Activated T-cell treated with anti-CD3 and anti-CD28 coated beads for 24 hours (primary cell): ENCODE data around the gene CPB2.

Experiments used
- DNase-seq: peaks from one replicate; pipeline ENCODE4 v3.0.0-alpha.2; 2020; ENCODE audit warnings: low read depth

CPB2 gene

DNA sequence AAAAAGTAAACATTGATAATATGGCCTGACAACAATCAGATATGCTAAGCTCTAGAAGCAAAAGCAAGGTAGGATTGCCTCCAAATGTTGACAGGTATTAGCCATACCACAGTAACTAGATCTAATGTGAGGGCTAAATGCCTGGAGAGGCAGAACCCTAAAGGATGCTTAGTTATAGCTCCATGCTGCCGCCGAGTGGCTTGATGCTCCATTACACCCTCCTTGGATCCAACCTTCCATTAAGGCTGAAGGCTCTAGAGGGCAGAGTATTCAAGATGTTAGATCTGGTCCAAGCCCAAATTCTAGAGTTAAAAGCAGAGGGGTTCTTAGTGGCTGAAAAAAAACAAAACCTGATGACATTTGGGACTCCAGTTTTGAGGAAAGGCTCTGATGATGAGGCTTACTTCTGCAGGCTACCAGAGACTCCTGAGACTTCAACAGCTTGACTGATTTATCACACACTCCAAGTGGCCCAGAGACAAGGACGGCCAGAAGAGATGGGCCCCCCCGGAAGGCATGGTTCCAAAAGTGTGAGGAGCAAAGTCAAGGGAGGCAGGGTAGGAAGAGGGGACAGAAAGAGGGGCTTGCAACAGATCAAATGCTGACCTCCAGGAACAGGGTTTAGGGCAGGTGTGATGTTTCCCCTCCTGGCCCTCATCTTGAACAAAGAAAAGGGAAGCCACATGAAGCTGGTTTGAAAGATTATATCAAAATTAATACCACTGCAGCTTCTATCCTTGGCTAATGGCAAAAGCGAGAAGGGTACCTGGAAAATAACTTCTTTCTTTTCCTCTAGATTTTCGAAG is 21.9 kb upstream of the CPB2 start:
- DNase-seq, result peak; percentile 60

DNA sequence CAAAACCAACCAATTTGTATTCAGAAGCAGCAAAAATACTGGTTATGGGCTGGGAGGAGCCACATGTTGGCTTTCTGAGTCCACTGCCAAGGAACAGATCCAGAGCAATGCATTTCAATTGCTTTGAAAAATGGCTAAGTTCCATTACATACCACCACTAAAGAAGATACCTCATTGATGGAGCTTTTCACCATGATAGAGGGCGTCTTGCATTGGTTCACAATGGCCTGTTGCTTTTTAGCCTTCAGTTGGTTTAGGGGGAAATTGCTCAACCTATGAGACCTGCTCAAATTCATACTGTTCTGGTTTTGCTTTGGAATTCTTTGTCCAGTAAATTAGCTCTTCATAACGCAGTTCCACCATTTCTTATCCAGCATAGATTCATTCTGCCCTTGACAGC is 21.2 kb upstream of the CPB2 start:
- DNase-seq, result no peak

DNA sequence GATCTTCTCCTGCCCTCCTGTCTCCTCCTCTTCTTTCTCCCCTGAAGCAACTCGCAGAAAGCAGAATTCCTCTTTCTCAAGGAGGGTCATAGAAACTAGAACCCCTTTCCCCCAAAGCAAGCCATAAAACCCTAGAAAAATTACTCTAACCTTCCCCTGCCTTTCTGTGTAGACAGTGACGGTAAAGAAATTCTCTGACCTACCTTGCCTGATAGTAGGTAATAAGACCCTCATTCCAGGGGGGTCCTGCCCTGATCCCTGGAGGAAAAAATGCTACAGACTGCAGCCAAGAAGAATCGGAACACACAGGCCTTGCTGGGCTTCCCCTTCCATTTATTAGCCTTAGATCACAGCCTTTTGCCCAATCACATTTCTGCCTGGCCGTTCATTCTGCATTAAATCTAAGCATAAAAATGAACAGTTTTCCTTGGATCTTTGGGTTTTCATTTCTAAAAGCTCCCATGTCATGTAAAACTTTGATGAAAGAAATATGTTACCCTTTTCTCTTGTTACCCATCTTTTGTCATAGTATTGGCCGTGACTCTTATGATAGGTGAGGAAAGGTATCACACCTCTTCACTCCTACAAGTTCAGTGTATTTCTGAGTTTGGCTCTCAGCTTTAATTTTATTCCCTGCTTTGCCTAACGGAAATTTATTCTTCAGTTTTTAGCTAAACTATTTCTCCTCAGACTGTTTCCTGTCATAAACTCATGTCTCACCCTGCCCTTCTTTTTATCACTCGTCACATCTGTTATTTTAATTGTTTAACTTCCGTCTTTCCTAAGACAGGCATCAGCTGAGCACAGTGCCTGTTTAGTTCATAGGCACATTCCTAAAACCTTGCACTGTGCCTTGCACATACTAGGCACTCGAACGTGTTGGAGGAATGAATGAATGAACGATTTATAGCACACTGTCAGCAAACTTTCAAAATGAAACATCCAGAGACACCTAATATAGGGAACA is 20.4 kb upstream of the CPB2 start:
- DNase-seq, result no peak

DNA sequence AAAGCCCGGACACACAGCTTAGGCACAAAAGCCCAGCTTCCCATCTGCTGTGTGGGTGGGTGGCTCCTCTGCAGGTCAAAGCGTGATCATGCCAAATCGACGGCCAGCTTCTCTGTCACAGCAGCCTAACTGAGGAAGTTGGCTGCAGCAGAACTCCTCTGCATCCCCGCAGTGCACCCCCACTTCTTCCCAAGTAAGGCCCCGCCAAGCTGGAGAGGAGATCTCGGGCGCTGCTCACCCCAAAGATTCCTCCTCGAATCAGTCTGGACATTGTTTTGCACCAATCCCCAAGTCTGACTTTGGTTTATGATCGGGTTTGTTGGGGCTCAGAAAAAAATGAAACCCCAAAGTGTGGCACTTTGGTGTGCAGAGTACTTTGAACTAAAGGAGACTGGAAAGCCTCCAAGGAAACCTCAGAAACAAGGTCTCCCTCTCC is 19.7 kb upstream of the CPB2 start:
- DNase-seq, result no peak

DNA sequence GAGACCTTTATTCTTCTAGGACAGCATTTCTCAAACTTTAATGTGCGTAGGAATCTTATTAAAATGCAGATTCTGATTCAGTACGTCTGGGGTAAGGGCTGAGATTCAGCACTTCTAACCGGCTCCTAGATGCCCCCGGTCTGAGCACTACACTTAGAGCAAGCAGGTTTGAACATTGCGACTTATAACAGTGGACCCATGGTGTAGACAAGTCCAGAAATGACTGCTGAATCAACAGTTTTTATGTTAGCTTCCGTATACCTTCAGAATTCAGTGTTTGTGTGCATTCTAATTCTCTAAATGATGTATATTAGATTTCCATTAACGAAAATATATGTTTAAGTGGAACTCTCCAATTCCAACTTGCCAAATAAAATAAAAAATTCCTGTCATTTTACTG is 17.5 kb upstream of the CPB2 start:
- DNase-seq, result no peak

DNA sequence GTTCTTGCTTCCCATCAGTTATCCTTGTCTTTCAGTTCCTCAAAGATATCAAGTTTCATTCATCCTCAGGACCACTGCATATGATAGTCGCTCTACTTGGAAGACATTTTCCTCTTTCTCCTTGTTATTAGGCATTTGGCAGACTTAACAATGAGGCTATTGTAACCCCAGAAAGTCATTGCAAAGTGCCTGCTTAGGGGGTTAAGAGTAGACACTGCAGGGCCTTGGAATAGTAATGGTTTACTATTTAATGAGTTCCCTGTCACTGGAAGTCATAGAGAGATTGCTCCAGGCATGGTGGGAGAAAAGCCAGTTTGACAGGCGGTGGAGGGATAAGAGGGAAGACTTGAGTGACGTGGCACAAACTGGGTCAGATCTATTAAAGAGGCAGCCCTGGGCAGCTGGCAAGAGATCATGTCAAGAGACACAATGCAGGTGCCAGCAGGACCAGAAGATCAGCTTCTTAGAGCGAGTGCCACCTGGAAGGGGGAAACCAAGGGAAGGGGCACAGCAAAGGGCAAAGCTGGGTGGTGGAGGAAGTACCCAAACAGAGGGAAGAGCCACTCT is 16.8 kb upstream of the CPB2 start:
- no peak for DNase-seq

DNA sequence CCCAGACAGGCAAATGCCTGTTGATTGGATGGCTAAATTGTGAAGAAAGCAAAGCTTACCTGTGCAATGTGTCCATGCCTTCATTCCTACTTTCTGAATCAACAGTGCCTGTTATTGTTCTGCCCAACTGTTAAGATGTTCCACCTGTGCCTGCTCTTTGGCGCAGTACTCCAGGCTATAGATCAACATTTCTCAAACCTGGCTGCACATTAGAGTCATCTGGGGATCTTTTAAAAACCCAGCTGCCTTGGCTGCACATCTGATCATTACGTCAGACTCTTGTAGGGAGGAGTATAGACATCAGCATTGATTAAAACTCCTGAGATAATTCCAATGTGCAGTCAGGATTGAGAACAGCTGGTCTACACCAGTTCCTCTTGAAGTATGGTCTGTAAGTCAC is 16.2 kb upstream of the CPB2 start:
- no peak for DNase-seq

DNA sequence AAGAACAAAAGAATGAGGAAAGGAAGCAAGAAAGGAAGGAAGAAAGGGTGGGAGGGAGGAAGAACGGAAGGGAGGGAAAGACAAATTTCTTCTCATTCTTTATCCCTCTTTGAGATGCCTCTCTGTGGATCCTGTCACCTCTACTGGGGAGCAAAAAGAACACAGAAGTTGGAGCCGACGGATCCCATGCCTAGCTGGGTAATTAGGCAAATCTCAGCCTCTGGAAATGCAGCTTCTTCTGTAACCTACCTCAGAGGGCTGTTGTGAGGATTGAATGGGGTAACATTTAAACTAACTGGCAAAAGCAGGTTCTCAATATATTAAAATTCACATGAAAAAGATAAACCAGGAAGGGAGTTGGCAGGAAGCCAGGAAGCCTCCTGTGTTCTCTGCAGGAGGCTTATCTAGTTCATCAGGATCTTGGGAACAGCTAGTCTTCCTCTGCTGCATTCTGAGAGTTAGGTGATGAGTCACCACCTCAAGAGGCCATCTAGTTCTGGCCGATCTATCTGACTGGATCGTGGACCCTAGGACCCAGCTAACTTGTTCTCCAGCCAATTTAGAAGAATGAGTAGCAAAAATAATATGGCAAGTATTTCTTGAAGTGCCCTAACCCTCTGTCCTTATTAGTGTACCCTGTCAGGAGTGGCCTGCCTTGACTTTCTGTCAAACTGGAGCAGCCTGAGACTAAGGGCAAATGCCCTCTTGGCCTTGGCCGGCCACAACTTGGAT is 15.2 kb upstream of the CPB2 start:
- DNase-seq, result no peak

DNA sequence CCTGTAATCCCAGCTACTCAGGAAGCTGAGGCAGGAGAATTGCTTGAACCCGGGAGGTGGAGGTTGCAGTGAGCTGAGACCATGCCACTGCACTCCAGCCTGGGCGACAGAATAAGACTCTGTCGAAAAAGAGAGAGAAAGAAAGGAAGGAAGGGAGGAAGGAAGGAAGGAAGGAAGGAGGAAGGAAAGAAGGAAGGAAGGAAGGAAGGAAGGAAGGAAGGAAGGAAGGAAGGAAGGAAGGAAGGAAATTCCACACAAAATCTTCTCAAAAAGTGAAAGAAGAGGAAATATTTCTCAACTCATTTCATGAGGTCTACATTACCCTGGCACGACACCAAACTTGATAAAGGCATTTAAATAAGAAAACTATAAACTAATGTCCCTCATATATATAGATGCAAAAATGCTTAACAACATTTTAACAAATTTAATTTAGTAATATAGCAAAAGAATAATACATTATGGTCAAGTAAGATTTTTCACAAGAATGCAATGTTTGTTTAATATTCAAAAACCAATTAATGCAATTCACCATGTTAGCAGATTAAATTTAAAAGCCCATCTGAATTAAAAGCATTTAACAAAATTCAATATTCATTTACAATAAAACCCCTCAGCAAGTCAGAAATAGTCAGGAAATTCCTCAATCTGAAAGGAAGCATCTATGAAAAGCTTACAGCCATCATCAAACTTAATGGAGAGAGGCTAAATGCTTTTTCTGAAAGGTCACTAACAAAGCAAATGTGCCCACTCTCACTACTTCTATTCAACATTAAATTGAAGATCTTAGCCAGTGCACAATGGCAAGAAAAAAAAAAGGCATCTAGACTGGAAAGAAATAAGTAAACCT is 12.0 kb upstream of the CPB2 start:
- no peak for DNase-seq

DNA sequence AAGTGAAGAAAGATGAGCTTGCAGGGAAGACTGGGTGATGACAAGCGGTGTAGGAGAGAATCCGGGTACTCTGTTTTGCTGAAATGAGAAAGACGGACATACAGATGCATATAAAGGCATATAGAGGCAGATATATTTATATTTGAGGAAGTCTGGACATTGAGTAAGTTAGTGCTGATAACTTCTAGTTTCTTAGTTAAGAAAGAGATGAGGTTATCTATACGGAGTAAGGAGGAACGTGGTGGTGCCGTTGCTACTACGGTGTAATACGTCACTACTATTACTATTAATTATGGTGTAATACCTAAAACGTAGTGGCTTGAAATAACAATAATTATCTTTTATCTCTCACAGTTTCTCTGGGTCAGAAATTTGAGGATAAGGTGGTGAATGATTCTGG is 9.8 kb upstream of the CPB2 start:
- no peak for DNase-seq

DNA sequence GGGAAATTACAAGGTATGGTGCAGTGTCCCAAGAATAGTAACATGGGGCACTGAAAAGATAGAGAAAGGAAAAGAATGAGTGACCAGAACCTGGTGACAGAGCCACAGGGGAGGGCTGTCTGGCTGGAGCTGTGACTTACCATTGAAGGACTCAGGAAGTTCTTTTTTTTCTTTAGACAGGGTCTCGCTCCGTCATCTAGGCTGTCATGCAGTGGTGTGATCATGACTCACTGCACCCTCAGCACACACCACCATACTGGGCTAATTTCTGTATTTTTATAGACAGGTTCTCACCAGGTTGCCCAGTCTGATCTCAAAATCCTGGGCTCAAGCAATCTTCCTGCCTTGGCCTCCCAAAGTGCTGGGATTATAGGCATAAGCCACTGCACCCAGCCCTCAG is 8.8 kb upstream of the CPB2 start:
- no peak for DNase-seq

DNA sequence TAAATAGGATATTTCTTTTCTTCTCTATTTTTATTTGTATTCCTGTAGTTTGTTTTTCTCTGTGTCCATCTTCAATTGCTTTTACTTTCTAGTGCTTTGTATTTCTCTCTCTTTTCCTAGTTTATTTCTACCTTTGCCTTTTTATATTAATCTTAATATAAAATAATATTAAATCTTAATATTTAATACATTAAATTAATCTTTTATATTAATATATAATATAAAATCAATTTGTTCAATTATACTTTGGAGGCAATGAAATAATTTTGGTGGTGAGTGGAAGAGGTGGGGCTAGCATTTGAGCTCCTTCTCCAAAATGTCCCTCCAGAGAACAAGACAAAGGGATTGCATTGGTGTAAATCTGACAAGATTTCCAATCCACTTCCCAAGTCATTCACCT is 6.3 kb upstream of the CPB2 start:
- DNase-seq, result no peak

DNA sequence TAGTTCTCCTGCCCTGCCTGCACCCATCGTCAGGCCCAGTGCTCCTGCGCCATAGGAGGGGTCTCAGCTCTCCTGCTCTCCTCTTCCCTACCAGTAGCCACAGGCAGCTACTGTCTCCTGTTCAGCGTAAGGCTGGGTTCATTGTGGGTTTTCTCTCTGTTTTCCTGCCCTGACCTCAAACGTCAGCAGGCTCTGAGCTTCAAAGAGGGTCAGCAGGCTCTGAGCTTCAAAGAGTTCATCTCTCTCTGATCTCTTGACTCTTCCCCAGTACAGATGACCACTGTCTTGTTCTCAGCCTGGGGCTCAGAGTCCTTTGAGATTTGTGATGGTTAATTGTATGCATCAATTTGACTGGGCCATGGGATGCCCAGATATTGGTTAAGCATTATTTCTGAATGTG is 4.6 kb upstream of the CPB2 start:
- no peak for DNase-seq

DNA sequence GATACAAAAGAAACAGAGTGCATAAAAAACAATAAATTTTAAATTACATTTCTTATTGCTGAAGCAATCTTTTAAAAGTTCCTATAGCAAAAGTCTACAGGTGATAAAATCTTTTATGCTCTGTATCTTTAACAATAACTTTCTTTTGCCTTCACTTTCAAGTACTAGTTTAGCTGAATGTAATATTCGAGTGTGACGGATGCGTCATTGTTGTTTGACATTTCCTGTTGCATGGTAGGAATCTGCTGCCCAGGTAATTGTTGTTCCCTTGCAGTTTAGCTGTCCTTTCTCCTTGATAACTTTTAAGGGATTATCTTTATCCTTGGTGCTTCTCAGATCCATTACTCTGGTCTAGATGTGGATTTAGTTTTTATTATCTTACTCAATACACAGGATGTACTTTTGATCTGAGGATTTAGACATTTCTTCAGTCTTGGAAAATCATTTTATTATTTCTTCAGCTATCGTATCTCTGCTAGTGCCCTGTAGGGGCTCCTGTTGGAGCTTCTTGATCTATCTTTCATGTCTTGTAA is 2.1 kb upstream of the CPB2 start:
- DNase-seq, result no peak

DNA sequence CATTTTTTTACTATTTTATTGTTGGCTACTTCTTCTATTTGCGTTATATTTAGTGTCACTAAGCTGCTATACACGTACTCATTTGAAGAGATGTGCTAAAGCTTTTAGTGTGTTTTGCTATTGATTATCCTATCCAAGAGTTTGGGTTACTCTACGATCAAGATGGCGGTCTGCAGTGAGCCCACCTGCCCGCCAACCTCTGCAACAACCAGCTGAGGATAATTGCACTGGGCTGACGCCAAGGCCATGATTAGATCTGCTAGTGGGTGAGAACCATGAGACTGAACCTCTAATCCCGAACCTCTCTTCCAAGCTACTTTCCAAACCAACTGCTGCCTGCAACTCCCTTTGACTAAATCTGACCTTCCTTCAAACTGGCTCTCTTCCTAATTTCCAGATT is 1.8 kb downstream of the CPB2 start:
- DNase-seq, result no peak

DNA sequence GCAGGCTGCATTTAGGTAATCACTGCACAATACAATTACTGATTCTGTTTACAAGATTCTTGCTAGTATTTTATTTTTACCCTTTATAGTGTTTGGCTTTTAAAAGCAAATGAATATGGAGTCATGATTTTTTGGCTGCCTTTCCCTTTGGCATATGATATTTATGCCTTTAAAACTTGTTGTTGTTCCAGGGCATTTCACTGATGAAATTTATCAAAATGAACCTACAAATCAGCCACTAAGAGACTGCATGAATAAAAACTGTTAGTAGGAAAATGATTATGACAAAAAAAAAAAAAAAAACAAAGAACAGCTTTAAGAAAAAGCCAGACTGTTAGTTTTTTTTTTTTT is 2.6 kb downstream of the CPB2 start:
- DNase-seq, result no peak

DNA sequence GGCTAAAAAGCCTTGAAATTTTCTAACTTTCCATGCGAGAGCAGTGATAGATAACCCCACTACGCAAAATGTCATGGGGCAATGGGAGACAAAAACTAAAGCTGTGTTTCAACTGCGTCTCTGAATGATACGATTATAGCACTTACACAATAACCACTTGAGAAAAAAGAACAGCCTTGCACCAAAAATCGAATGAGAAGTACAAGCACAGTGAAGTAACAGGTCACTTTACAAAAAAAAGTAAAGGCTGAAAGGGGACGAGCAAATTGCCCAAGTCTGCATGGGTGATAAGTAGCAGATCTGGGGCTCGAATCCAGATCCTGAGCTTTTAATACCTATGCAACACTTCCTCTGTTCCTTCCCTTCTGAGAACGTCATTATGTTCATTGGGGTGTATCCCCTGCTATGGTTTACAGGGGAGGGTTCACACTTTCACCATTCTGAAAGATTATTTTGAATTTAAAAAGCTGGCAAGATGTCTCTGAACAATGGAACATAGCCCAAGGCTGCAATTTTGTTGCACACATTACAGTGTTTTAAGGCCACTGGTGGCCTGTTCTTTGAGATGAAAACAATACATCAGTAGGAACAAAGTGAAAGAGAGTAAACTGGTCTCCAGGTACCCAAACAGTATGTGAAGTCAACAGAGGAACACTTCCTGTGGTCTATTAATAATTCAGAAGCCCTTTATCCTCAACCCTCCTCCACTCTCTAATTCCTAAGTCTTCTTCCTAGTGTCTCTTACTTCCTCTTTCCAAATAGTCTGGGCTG is 3.2 kb downstream of the CPB2 start:
- no peak for DNase-seq

DNA sequence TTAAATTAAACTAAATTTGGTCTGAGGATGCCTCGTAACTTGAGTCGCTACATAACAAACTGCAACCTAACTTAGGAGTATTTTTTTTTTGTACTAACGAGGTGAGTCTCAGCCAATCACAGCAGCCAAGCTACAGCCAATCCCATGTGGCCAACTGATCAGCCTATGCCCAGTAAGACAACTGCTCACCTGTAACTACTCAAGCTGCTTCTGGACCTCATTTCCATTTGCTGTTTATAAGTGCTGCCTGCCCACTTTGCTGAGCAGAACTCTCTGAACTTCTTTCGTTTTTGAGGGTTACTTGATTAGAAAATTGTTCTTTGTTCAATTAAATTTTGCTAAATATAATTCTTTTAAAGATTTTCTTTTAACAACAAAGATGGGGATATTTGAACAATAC is 3.8 kb downstream of the CPB2 start:
- DNase-seq, result no peak

DNA sequence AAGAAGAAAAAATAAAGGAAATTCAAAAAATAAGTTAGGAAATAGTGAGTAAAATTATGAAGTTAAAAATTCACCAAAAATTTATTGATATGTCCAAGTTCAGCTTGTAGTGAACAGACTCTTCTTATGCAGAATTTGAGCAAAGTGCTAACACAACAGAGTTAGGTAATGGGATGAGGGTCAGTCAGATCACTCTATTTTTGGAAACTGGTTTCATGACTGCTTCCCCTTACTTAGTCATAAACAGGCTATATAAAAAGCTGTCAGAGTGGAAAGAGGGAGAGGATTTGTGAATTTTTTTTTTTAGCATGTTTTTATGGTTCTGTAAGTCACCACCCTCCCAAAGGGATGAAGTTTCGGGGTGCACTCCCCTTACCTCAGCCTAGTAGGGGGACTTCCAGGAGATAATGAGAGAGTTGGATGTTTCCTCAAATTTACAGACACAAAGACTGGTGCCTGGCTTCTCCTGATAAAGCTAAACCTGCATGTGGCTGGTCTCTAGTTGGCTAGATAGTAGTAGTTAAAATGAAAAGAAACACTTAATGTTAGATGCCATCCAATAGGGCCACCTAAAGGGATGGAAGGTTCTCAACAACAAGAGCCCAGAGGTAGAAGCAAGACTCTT is 4.5 kb downstream of the CPB2 start:
- no peak for DNase-seq

DNA sequence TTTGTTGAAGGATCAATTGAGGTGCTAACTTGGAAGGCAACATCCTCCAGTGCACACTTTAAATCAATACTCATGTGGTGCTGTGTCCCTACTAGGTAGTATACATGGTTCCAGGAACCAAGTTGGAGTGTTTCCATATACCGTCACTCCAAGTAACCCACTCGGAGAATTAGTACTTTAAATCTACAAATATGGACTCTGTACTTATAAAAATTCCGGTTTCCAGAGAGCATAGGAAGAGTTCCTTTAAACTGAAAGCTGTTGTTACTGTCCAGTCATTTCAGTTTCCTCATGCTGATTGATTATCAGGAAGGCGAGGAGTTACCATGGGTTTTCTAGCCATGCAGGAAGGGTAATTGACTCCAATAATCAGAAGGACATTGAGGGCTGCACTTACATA is 7.2 kb downstream of the CPB2 start:
- no peak for DNase-seq
